ENCODE data around the gene GRAP2. TPM values are rescaled to one million over a fixed set of nuclear protein-coding genes. Genes with fewer than 3 reads are reported as not detected.
"Not testable (repeated sequence)": the region's sequence is repeated elsewhere in the genome, so short reads cannot be mapped to it uniquely, and the experiment has no call there.

GRAP2 gene
- total and polyA plus RNA-seq, 7 experiments from 2014 or later, result 55.2 to 156 (median 128) TPM

DNA sequence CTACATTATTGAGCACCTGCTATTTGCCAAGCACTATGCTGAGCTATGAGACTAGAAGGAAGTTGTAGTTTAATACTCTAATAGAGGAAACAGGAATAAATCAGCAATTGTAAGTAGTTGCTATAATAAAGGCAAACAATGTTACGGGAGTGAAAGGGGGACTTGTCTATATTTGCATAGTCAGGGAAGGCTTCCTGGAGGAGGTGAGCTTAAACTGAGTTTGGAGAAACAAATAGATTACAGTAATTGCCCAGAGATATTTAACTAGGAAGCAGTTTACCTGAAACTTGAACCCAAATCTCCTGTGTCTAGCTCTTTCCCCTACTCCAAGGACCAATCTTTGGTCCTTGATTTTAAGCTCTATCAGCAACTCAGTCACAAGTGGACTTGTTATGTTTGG, 5.2 kb upstream of the GRAP2 start:
- H3K4me1 ChIP-seq (ENCODE audit: control insufficient read depth in 2 of 2, insufficient read depth in 2 of 2, low read length in 2 of 2), result peaks cover 30 to 32% of the 10 kb centered on the region in 2 donors
- ChIA-PET POLR2A (interaction anchor here (1.2 to 3.4 kb wide), 6 partner anchors 11 to 119 kb away, joined by 3 to 24 read pairs (median 5); no protein-coding TSS in a partner anchor), CTCF (interaction anchor here (0.6 to 2.5 kb wide), 7 partner anchors 10 to 361 kb away, joined by 3 to 26 read pairs (median 4); no protein-coding TSS in a partner anchor)
- DNase-seq (no peak), ATAC-seq (no peak)
- peaks cover 0 to 9% (median 0%) of the 10 kb centered on the region in 5 donors for H3K36me3 Mint-ChIP-seq
- H3K4me3 Mint-ChIP-seq, result no peak overlapping the region
- H3K27ac Mint-ChIP-seq, result no peak overlapping the region
- H3K27ac ChIP-seq (ENCODE audit: low read depth, low read length), result no peak overlapping the region
- no peaks in the 10 kb centered on the region for H3K9me3 Mint-ChIP-seq
- intact Hi-C loops (cut with micrococcal nuclease), result loop anchor here in 1 of 2 donors (1.0 to 2.0 kb wide), 3 partner anchors 45 to 453 kb away; no protein-coding TSS in a partner anchor
- H3K36me3 ChIP-seq (ENCODE audit: control insufficient read depth in 2 of 3, insufficient read depth in 3 of 3, low read length in 3 of 3), result no peaks in the 10 kb centered on the region
- H3K4me1 Mint-ChIP-seq, result peaks cover 18 to 39% (median 31%) of the 10 kb centered on the region in 7 donors
- no peaks in the 10 kb centered on the region for H3K27me3 ChIP-seq (ENCODE audit: control insufficient read depth in 2 of 2, insufficient read depth in 2 of 2, low read length in 2 of 2)
- no peaks in the 10 kb centered on the region for H3K9me3 ChIP-seq (ENCODE audit: control insufficient read depth in 2 of 3, low read length in 3 of 3)
- H3K27me3 Mint-ChIP-seq, result no peaks in the 10 kb centered on the region
- no peak overlapping the region for H3K4me3 ChIP-seq (ENCODE audit: low read length)

DNA sequence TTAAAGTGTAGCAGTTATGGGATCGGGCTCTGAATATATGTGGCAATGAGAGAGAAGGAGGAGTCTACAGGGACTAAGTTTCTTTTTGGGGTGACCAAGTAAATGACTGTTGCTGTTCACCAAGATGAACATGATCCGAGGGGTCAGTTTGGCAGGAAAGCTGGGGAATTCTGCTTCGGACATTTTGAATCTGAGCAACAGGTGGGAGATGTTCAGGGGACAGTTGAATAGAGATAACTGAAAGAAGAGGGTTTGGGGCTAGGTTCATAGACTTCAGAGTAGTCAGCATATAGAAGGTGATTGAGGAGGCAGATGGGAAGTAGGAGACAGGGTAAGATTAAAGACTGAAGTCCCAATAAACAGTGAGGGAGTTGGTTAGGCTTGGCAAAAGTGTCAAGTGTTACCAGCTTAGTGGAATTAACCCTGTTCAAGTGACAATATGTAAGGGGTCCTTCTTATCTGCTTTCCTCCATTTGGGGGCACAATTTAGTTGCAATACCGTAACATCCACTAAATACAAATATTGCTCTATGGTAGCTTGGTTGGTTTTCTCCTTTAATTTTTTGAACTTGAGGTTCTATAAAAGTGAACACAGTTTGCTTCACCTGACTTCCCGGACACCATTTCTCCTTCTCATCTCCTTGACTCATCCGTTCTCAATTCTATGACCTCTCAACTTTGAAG, 4.4 kb upstream of the GRAP2 start:
- intact Hi-C loops (cut with micrococcal nuclease), result loop anchor here in 1 of 2 donors (1.0 to 2.0 kb wide), 3 partner anchors 44 to 452 kb away; no protein-coding TSS in a partner anchor
- ChIA-PET CTCF (interaction anchor here (0.6 to 2.5 kb wide), 9 partner anchors 9 to 202 kb away, joined by 3 to 26 read pairs (median 6); no protein-coding TSS in a partner anchor), POLR2A (interaction anchor here (0.6 to 3.4 kb wide), 13 partner anchors 10 to 1904 kb away, joined by 3 to 24 read pairs (median 5); partner anchors contain the start of gene CCDC134)
- H3K36me3 Mint-ChIP-seq, result peaks cover 0 to 10% (median 0%) of the 10 kb centered on the region in 5 donors
- DNase-seq (no peak), ATAC-seq (no peak)
- H3K4me1 Mint-ChIP-seq, result peaks cover 19 to 36% (median 27%) of the 10 kb centered on the region in 7 donors
- Histone ChIP-seq H3K27me3 (ENCODE audit: control insufficient read depth in 2 of 2, insufficient read depth in 2 of 2, low read length in 2 of 2) (no peaks in the 10 kb centered on the region), H3K4me3 (ENCODE audit: low read length) (no peak overlapping the region), H3K27ac (ENCODE audit: low read depth, low read length) (no peak overlapping the region), H3K4me1 (ENCODE audit: control insufficient read depth in 2 of 2, insufficient read depth in 2 of 2, low read length in 2 of 2) (peaks cover 30 to 32% of the 10 kb centered on the region in 2 donors), H3K36me3 (ENCODE audit: control insufficient read depth in 2 of 3, insufficient read depth in 3 of 3, low read length in 3 of 3) (no peaks in the 10 kb centered on the region), H3K9me3 (ENCODE audit: control insufficient read depth in 2 of 3, low read length in 3 of 3) (no peaks in the 10 kb centered on the region)
- no peak overlapping the region for H3K4me3 Mint-ChIP-seq
- H3K27me3 Mint-ChIP-seq, result no peaks in the 10 kb centered on the region
- H3K9me3 Mint-ChIP-seq, result no peaks in the 10 kb centered on the region
- no peak overlapping the region for H3K27ac Mint-ChIP-seq

DNA sequence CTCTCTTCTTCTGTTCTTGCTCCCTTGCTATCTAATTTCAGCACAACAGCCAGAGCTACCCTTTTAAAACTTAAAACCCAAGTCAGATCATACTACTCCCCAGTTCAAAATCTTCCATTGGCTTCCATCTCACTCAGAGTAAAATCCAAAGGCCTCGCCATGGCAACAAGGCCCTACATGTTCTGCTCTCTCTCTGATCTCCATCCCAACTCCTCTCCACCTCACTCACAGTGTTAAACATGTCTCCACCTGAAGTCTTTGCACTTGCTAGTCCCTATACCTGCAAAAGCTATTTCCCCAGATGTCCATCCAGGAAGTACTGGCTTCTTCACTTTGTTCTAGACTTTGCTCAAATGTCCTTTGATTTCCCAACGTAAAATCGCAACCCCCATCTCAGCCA, 3.0 kb upstream of the GRAP2 start:
- H3K9me3 ChIP-seq (ENCODE audit: control insufficient read depth in 2 of 3, low read length in 3 of 3), result no peaks in the 10 kb centered on the region
- no peak for DNase-seq
- Mint-ChIP-seq H3K4me3 (no peak overlapping the region), H3K4me1 (peaks cover 10 to 25% (median 17%) of the 10 kb centered on the region in 7 donors), H3K27ac (no peak overlapping the region), H3K27me3 (no peaks in the 10 kb centered on the region), H3K36me3 (peaks cover 0 to 17% (median 7%) of the 10 kb centered on the region in 5 donors), H3K9me3 (no peaks in the 10 kb centered on the region)
- peaks cover 23 to 27% of the 10 kb centered on the region in 2 donors for H3K4me1 ChIP-seq (ENCODE audit: control insufficient read depth in 2 of 2, insufficient read depth in 2 of 2, low read length in 2 of 2)
- no peak for ATAC-seq
- POLR2A ChIA-PET, result interaction anchor here (1.2 to 3.4 kb wide), 2 partner anchors 8 to 147 kb away, joined by 3 to 24 read pairs; no protein-coding TSS in a partner anchor
- H3K27me3 ChIP-seq (ENCODE audit: control insufficient read depth in 2 of 2, insufficient read depth in 2 of 2, low read length in 2 of 2), result no peaks in the 10 kb centered on the region
- intact Hi-C loops (cut with micrococcal nuclease), result loop anchor here in 1 of 2 donors (2.0 kb wide), 1 partner anchor 451 kb away; no protein-coding TSS in a partner anchor
- no peak overlapping the region for H3K4me3 ChIP-seq (ENCODE audit: low read length)
- H3K36me3 ChIP-seq (ENCODE audit: control insufficient read depth in 2 of 3, insufficient read depth in 3 of 3, low read length in 3 of 3), result no peaks in the 10 kb centered on the region
- no peak overlapping the region for H3K27ac ChIP-seq (ENCODE audit: low read depth, low read length)
- CTCF ChIA-PET, result interaction anchor here (1.3 to 2.0 kb wide), 4 partner anchors 19 to 49 kb away, joined by 4 to 7 read pairs (median 5); no protein-coding TSS in a partner anchor

- Histone ChIP-seq H3K36me3 (ENCODE audit: control insufficient read depth in 2 of 3, insufficient read depth in 3 of 3, low read length in 3 of 3) (no peaks in the 10 kb centered on the region), H3K4me1 (ENCODE audit: control insufficient read depth in 2 of 2, insufficient read depth in 2 of 2, low read length in 2 of 2) (peaks cover 23 to 27% of the 10 kb centered on the region in 2 donors), H3K9me3 (ENCODE audit: control insufficient read depth in 2 of 3, low read length in 3 of 3) (no peaks in the 10 kb centered on the region), H3K27ac (ENCODE audit: low read depth, low read length) (peak overlapping the region; percentile 83), H3K27me3 (ENCODE audit: control insufficient read depth in 2 of 2, insufficient read depth in 2 of 2, low read length in 2 of 2) (no peaks in the 10 kb centered on the region), H3K4me3 (ENCODE audit: low read length) (no peak overlapping the region)
- POLR2A ChIA-PET, result interaction anchor here (0.6 to 3.7 kb wide), 12 partner anchors 18 to 1388 kb away, joined by 3 to 27 read pairs (median 4); no protein-coding TSS in a partner anchor
- Mint-ChIP-seq H3K27ac (peak overlapping the region in 6 of 9 donors; percentile 43 to 99 (median 90)), H3K27me3 (no peaks in the 10 kb centered on the region), H3K9me3 (no peaks in the 10 kb centered on the region), H3K4me3 (peak overlapping the region in 8 of 10 donors; percentile 11 to 65 (median 30)), H3K36me3 (peaks cover 0 to 18% (median 9%) of the 10 kb centered on the region in 5 donors), H3K4me1 (peaks cover 10 to 22% (median 16%) of the 10 kb centered on the region in 7 donors)
- CTCF ChIA-PET, result interaction anchor here (0.6 to 1.3 kb wide), 11 partner anchors 13 to 128 kb away, joined by 3 to 7 read pairs (median 3); no protein-coding TSS in a partner anchor
- ATAC-seq, result no peak
- no peak for DNase-seq
- intact Hi-C loops (cut with micrococcal nuclease), result no loop called here
Observed at GRCh38 chr22:39898997-39899396, 1.9 kb upstream of the GRAP2 start.

DNA sequence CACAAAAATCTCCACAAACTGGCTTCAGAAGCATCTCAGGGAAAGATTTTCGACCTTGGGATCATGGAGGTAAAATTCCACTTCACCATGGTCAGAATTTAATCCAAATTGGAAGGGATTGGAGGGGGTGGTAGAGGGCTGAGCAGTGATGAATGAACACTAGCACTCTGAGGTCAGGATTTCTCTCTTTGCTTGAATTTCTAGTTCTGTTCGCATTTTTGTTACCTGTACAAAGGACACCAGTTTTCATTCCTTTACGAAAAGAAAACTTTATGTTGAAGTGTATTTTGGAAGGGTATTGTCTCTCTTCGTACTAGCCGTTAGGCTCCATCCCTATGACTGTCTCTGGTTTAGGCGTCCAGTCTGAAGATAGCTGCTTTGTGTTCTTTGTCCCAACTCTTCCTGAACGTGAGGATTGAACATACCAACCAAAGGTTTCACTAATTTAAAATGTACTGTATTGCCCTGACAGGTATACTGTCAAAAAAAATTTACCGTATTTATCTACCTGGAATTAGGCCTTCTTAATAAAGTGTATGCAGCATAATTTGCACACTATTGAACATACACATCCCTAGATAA, 772 bp downstream of the GRAP2 start:
- intact Hi-C loops (cut with micrococcal nuclease), result loop anchor here (1.0 to 10.0 kb wide), 13 partner anchors 8 to 369 kb away; partner anchors contain the start of genes RPS19BP1 (in 2 of the 2) and TNRC6B (in 1 of the 2)
- no peaks in the 10 kb centered on the region for H3K36me3 ChIP-seq (ENCODE audit: control insufficient read depth in 2 of 3, insufficient read depth in 3 of 3, low read length in 3 of 3)
- H3K4me1 ChIP-seq (ENCODE audit: control insufficient read depth in 2 of 2, insufficient read depth in 2 of 2, low read length in 2 of 2), result peaks cover 23 to 27% of the 10 kb centered on the region in 2 donors
- ATAC-seq (no peak), DNase-seq (no peak)
- H3K27ac Mint-ChIP-seq, result peak overlapping the region in 6 of 9 donors; percentile 86 to 99 (median 96)
- H3K4me1 Mint-ChIP-seq, result peaks cover 22 to 39% (median 27%) of the 10 kb centered on the region in 7 donors
- H3K4me3 Mint-ChIP-seq, result peak overlapping the region in 9 of 10 donors; percentile 95 to 99 (median 97)
- no peaks in the 10 kb centered on the region for H3K27me3 ChIP-seq (ENCODE audit: control insufficient read depth in 2 of 2, insufficient read depth in 2 of 2, low read length in 2 of 2)
- no peaks in the 10 kb centered on the region for H3K9me3 ChIP-seq (ENCODE audit: control insufficient read depth in 2 of 3, low read length in 3 of 3)
- H3K4me3 ChIP-seq (ENCODE audit: low read length), result peak overlapping the region; percentile 71
- ChIA-PET POLR2A (interaction anchor here (0.7 to 3.7 kb wide), 6 partner anchors 12 to 49 kb away, joined by 3 to 27 read pairs (median 4); no protein-coding TSS in a partner anchor), CTCF (no interaction called here)
- peak overlapping the region; percentile 83 for H3K27ac ChIP-seq (ENCODE audit: low read depth, low read length)
- H3K36me3 Mint-ChIP-seq, result peaks cover 8 to 32% (median 14%) of the 10 kb centered on the region in 5 donors
- H3K27me3 Mint-ChIP-seq, result no peaks in the 10 kb centered on the region
- no peaks in the 10 kb centered on the region for H3K9me3 Mint-ChIP-seq

DNA sequence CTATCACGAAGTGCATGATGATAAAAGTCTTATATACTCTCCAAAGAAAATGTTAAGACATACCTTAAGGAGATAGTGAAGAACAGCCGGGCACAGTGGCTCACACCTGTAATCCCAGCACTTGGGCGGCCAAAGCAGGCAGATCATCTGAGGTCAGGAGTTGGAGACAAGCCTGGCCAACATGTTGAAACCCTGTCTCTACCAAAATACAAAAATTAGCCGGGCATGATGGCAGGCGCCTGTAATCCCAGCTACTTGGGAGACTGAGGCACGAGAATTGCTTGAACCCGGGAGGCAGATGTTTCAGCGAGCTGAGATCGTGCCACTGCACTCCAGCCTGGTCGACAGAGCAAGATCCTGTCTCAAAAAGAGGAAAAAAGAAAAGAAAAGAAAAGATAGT, 3.1 kb downstream of the GRAP2 start:
- Mint-ChIP-seq H3K27ac (peak overlapping the region in 6 of 9 donors; percentile 85 to 98 (median 92)), H3K36me3 (peaks cover 12 to 34% (median 14%) of the 10 kb centered on the region in 5 donors), H3K4me1 (peaks cover 30 to 56% (median 38%) of the 10 kb centered on the region in 7 donors), H3K4me3 (peak overlapping the region in 9 of 10 donors; percentile 93 to 99 (median 97))
- not testable (repeated sequence) for H3K36me3 ChIP-seq (ENCODE audit: control insufficient read depth in 2 of 3, insufficient read depth in 3 of 3, low read length in 3 of 3); H3K9me3 ChIP-seq (ENCODE audit: control insufficient read depth in 2 of 3, low read length in 3 of 3); H3K27me3 Mint-ChIP-seq; DNase-seq; H3K27me3 ChIP-seq (ENCODE audit: control insufficient read depth in 2 of 2, insufficient read depth in 2 of 2, low read length in 2 of 2); H3K9me3 Mint-ChIP-seq; ATAC-seq
- intact Hi-C loops (cut with micrococcal nuclease), result loop anchor here (5.0 to 10.0 kb wide), 6 partner anchors 33 to 372 kb away; partner anchors contain the start of genes RPS19BP1 (in 2 of the 2) and TNRC6B (in 1 of the 2)
- Histone ChIP-seq H3K4me3 (ENCODE audit: low read length) (peak overlapping the region; percentile 67), H3K27ac (ENCODE audit: low read depth, low read length) (peak overlapping the region; percentile 83), H3K4me1 (ENCODE audit: control insufficient read depth in 2 of 2, insufficient read depth in 2 of 2, low read length in 2 of 2) (peaks cover 30 to 34% of the 10 kb centered on the region in 2 donors)
- CTCF ChIA-PET, result interaction anchor here (0.6 to 1.4 kb wide), 6 partner anchors 10 to 44 kb away, joined by 3 to 6 read pairs (median 4); no protein-coding TSS in a partner anchor
- POLR2A ChIA-PET, result interaction anchor here (0.6 to 17.0 kb wide), 11 partner anchors 7 to 328 kb away, joined by 3 to 350 read pairs (median 7); no protein-coding TSS in a partner anchor

Measured in naive thymus-derived CD4-positive, alpha-beta T cell (primary cell).